Cardiac muscle cell (in vitro differentiated cells and primary cell): ENCODE data around the gene SSR1. TPM values are rescaled to one million over a fixed set of nuclear protein-coding genes. Genes with fewer than 3 reads are reported as not detected.

Source experiments
- DNase-seq, 2 donors: peaks; one replicate each; pipeline versions ENCODE4 v3.0.0 to v3.0.0-alpha.2; 2010 to 2017; ENCODE audit warnings: low read depth in 1 of 2, low spot score in 1 of 2
- H3K27ac ChIP-seq: fragments of 200-600 bp; sonication (generic); 2 replicates; pipeline ENCODE4 v1.5.1; 2016
- H3K27me3 ChIP-seq: fragments of 200-600 bp; sonication (generic); 2 replicates; pipeline ENCODE4 v1.6.0; 2016; ENCODE audit warnings: control low read depth
- H3K36me3 ChIP-seq: fragments of 200-600 bp; sonication (generic); 2 replicates; pipeline ENCODE4 v1.5.1; 2016; ENCODE audit warnings: control low read depth
- H3K4me1 ChIP-seq: fragments of 200-600 bp; sonication (generic); 2 replicates; pipeline ENCODE4 v1.8.1; 2017; ENCODE audit warnings: low read depth, mild to moderate bottlenecking, mixed run types
- H3K4me3 ChIP-seq: fragments of 200-600 bp; sonication (generic); 2 replicates; pipeline ENCODE4 v1.5.1; 2016; ENCODE audit warnings: mild to moderate bottlenecking
- H3K9me3 ChIP-seq: fragments of 200-600 bp; sonication (generic); 2 replicates; pipeline ENCODE4 v1.5.1; 2017; ENCODE audit warnings: low read depth, mild to moderate bottlenecking, control low read depth
- polyA plus RNA-seq: library from polyadenylated mRNA; unstranded; fragments of >200 nt; fragmentation: Nextera tagmentation; extraction: Ambion mirVana; gene quantifications from 2 replicates; pipeline ENCODE4 v1.2.1, GENCODE V29; 2016
- total RNA-seq: library from RNA; depleted of rRNA; stranded (reverse); fragments of >200 nt; gene quantifications from 2 replicates; pipeline ENCODE4 v1.2.3, GENCODE V29; 2016
- TF ChIP-seq, protein P1 (sequence below): IDR thresholded peaks from 2 replicates; pipeline ENCODE4 v1.5.1; 2012; ENCODE audit warnings: low read depth, mild to moderate bottlenecking, low read length

SSR1 gene
- total and polyA plus RNA-seq, 2 experiments from 2014 or later: 26.3 to 54.5 TPM

DNA sequence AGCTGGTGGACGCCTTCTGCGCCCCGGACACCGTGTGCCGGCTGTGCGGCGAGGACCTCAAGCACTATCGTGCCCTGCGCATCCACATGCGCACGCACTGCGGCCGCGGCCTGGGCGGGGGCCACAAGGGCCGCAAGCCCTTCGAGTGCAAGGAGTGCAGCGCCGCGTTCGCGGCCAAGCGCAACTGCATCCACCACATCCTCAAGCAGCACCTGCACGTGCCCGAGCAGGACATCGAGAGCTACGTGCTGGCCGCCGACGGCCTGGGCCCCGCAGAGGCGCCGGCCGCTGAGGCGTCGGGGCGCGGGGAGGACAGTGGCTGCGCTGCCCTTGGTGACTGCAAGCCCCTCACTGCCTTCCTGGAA, 82.7 kb downstream of the SSR1 start:
- Histone ChIP-seq H3K4me3 (no peak overlapping the region), H3K9me3 (no peaks in the 10 kb centered on the region), H3K36me3 (peaks cover 36% of the 10 kb centered on the region), H3K4me1 (no peaks in the 10 kb centered on the region), H3K27ac (no peak overlapping the region), H3K27me3 (no peaks in the 10 kb centered on the region)
- no peak for DNase-seq
- TF ChIP-seq, protein P1, sequence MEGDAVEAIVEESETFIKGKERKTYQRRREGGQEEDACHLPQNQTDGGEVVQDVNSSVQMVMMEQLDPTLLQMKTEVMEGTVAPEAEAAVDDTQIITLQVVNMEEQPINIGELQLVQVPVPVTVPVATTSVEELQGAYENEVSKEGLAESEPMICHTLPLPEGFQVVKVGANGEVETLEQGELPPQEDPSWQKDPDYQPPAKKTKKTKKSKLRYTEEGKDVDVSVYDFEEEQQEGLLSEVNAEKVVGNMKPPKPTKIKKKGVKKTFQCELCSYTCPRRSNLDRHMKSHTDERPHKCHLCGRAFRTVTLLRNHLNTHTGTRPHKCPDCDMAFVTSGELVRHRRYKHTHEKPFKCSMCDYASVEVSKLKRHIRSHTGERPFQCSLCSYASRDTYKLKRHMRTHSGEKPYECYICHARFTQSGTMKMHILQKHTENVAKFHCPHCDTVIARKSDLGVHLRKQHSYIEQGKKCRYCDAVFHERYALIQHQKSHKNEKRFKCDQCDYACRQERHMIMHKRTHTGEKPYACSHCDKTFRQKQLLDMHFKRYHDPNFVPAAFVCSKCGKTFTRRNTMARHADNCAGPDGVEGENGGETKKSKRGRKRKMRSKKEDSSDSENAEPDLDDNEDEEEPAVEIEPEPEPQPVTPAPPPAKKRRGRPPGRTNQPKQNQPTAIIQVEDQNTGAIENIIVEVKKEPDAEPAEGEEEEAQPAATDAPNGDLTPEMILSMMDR: no peak

DNA sequence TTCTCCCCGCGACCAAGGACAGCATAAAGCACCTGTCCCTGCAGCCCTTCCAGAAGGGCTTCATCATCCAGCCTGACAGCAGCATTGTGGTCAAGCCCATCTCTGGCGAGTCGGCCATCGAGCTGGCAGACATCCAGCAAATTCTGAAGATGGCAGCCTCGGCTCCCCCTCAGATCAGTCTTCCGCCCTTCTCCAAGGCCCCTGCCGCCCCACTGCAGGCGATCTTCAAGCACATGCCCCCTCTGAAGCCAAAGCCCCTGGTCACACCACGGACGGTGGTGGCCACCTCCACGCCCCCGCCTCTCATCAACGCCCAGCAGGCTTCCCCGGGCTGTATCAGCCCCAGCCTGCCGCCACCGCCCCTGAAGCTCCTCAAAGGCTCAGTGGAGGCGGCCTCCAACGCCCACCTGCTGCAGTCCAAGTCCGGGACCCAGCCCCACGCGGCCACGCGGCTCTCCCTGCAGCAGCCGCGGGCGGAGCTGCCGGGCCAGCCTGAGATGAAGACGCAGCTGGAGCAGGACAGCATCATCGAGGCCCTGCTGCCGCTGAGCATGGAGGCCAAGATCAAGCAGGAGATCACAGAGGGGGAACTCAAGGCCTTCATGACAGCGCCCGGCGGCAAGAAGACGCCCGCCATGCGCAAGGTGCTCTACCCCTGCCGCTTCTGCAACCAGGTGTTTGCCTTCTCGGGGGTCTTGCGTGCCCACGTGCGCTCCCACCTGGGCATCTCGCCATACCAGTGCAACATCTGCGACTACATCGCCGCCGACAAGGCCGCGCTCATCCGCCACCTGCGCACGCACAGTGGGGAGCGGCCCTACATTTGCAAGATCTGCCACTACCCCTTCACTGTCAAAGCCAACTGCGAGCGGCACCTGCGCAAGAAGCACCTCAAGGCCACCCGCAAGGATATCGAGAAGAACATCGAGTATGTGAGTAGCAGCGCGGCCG, 83.3 kb downstream of the SSR1 start:
- Histone ChIP-seq H3K27me3 (no peaks in the 10 kb centered on the region), H3K27ac (no peak overlapping the region), H3K4me3 (no peak overlapping the region), H3K36me3 (peaks cover 36% of the 10 kb centered on the region), H3K9me3 (no peaks in the 10 kb centered on the region), H3K4me1 (no peaks in the 10 kb centered on the region)
- no peak for DNase-seq
- TF ChIP-seq, protein P1: no peak

DNA sequence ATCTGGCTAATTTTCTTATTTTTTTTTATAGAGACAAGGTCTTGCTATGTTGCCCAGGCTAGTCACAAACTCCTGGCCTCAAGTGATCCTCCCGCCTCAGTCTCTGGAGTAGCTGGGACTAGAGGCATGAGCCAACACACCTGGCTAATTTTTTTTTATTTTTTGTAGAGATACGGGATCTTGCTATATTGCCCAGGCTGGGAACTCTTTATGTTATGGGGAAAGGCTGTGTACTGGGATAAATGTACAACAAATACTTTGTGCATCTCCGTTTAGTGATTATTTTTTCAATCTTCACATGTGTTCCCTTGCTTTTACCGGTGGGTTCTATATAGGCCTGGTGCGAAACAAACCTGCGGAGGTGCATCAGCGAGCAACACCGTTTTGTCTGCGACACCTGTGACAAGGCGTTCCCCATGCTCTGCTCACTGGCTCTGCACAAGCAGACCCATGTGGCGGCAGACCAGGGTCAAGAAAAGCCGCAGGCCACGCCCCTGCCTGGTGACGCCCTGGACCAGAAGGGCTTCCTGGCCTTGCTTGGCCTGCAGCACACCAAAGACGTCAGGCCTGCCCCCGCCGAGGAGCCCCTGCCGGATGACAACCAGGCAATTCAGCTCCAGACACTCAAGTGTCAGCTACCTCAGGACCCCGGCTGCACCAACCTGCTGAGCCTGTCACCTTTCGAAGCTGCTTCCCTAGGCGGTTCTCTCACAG, 84.2 kb downstream of the SSR1 start:
- no peak overlapping the region for H3K27ac ChIP-seq
- no peaks in the 10 kb centered on the region for H3K4me1 ChIP-seq
- no peaks in the 10 kb centered on the region for H3K9me3 ChIP-seq
- no peak overlapping the region for H3K4me3 ChIP-seq
- peaks cover 34% of the 10 kb centered on the region for H3K36me3 ChIP-seq
- TF ChIP-seq, protein P1: no peak
- no peaks in the 10 kb centered on the region for H3K27me3 ChIP-seq
- DNase-seq: no peak

DNA sequence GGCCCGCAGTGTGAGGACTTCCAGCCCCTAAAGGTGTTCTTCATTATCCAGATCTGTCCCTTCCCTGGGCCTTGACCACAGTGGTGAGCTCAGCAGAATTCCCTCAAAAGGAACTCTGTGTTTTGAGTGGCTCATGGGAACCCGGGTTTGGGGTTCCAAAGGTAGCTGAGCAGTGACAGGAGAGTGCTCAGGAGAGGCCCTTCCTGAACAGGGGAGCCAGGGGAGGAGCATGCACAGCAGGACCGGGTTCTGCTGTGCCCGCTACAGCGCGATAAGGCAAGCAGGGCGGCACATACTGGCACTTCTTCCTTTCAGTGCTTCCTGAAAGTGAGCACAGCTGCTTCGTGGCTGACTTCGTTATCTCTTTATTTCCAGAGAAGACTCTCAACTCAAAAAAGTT, 88.3 kb downstream of the SSR1 start:
- H3K9me3 ChIP-seq: no peaks in the 10 kb centered on the region
- H3K4me1 ChIP-seq: peaks cover 12% of the 10 kb centered on the region
- no peaks in the 10 kb centered on the region for H3K27me3 ChIP-seq
- H3K36me3 ChIP-seq: peaks cover 24% of the 10 kb centered on the region
- H3K27ac ChIP-seq: peak overlapping the region; percentile 31
- no peak overlapping the region for H3K4me3 ChIP-seq
- TF ChIP-seq, protein P1: no peak
- DNase-seq: no peak

DNA sequence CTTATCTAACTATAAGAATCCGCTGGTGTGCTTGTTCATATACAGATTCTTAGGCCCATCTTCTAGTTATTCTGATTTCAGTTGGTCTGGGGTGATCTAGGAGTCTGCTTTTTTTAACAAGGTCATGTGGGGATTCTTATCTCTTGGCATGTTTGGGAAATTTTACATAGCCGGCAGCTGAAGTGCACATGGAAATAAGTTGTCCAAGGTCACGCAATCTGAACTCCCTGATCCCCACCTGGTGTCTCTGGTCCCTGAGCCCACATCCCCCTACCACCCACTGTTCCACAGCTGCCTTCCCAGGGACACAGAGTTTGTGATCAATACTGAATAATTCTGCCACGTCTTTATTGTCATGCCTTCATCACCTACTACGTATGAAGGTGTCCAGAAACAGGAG, 90.8 kb downstream of the SSR1 start:
- no peak for DNase-seq
- TF ChIP-seq, protein P1: no peak
- Histone ChIP-seq H3K27ac (no peak overlapping the region), H3K4me3 (no peak overlapping the region), H3K36me3 (peaks cover 14% of the 10 kb centered on the region), H3K4me1 (peaks cover 31% of the 10 kb centered on the region), H3K27me3 (no peaks in the 10 kb centered on the region), H3K9me3 (no peaks in the 10 kb centered on the region)
